SK-N-SH (cell line): ENCODE data around the gene SGTB.

ENCODE experiments used
- RFX5 ChIP-seq: IDR thresholded peaks from 2 replicates; pipeline ENCODE4 v1.6.1; 2012; ENCODE audit warnings: mild to moderate bottlenecking, improper control_type of control experiment, low read length
- TF ChIP-seq, protein P1 (sequence below): fragments of 200-600 bp; sonication (generic); IDR thresholded peaks from 2 replicates; pipeline ENCODE4 v1.6.1; 2017; ENCODE audit warnings: antibody characterized with exemption, mild to moderate bottlenecking, moderate library complexity
- TF ChIP-seq, protein P2 (sequence below): IDR thresholded peaks from 2 replicates; pipeline ENCODE4 v1.4.0; 2012; ENCODE audit warnings: low read depth
- TF ChIP-seq, protein P3 (sequence below): IDR thresholded peaks from 2 replicates; pipeline ENCODE4 v1.6.1; 2012; ENCODE audit warnings: mild to moderate bottlenecking, low read depth, low read length, moderate library complexity
- TF ChIP-seq, protein P4 (sequence below): IDR thresholded peaks from 2 replicates; pipeline ENCODE4; 2012

DNA sequence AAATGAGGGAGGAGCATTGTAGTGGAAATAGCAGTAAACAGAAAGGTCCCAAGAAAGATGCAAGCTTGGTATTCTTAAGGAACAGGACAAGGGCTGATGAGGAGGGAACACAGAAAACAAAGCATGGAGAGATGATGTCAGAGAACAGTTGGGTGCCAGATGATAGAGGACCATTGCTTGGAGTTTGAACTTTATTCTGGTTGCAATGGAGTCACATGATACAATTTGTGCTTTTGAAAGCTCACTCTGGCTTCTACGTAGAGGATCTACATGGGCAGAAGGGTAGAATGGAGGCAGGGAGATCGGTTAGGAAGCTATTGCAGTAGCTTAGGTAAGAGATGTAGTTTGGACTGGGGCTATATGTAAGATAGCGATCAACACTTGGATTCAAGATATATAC is 39.8 kb downstream of the SGTB start:
- TF ChIP-seq, protein P1, sequence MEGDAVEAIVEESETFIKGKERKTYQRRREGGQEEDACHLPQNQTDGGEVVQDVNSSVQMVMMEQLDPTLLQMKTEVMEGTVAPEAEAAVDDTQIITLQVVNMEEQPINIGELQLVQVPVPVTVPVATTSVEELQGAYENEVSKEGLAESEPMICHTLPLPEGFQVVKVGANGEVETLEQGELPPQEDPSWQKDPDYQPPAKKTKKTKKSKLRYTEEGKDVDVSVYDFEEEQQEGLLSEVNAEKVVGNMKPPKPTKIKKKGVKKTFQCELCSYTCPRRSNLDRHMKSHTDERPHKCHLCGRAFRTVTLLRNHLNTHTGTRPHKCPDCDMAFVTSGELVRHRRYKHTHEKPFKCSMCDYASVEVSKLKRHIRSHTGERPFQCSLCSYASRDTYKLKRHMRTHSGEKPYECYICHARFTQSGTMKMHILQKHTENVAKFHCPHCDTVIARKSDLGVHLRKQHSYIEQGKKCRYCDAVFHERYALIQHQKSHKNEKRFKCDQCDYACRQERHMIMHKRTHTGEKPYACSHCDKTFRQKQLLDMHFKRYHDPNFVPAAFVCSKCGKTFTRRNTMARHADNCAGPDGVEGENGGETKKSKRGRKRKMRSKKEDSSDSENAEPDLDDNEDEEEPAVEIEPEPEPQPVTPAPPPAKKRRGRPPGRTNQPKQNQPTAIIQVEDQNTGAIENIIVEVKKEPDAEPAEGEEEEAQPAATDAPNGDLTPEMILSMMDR: no peak
- TF ChIP-seq, protein P2, sequence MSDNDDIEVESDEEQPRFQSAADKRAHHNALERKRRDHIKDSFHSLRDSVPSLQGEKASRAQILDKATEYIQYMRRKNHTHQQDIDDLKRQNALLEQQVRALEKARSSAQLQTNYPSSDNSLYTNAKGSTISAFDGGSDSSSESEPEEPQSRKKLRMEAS: no peak
- TF ChIP-seq, protein P3, sequence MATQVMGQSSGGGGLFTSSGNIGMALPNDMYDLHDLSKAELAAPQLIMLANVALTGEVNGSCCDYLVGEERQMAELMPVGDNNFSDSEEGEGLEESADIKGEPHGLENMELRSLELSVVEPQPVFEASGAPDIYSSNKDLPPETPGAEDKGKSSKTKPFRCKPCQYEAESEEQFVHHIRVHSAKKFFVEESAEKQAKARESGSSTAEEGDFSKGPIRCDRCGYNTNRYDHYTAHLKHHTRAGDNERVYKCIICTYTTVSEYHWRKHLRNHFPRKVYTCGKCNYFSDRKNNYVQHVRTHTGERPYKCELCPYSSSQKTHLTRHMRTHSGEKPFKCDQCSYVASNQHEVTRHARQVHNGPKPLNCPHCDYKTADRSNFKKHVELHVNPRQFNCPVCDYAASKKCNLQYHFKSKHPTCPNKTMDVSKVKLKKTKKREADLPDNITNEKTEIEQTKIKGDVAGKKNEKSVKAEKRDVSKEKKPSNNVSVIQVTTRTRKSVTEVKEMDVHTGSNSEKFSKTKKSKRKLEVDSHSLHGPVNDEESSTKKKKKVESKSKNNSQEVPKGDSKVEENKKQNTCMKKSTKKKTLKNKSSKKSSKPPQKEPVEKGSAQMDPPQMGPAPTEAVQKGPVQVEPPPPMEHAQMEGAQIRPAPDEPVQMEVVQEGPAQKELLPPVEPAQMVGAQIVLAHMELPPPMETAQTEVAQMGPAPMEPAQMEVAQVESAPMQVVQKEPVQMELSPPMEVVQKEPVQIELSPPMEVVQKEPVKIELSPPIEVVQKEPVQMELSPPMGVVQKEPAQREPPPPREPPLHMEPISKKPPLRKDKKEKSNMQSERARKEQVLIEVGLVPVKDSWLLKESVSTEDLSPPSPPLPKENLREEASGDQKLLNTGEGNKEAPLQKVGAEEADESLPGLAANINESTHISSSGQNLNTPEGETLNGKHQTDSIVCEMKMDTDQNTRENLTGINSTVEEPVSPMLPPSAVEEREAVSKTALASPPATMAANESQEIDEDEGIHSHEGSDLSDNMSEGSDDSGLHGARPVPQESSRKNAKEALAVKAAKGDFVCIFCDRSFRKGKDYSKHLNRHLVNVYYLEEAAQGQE: no peak
- no peak for TF ChIP-seq RFX5
- TF ChIP-seq, protein P4, sequence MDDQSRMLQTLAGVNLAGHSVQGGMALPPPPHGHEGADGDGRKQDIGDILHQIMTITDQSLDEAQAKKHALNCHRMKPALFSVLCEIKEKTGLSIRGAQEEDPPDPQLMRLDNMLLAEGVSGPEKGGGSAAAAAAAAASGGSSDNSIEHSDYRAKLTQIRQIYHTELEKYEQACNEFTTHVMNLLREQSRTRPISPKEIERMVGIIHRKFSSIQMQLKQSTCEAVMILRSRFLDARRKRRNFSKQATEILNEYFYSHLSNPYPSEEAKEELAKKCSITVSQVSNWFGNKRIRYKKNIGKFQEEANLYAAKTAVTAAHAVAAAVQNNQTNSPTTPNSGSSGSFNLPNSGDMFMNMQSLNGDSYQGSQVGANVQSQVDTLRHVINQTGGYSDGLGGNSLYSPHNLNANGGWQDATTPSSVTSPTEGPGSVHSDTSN: no peak
